ENCODE results near the gene MYO6. TPM values are rescaled to one million over a fixed set of nuclear protein-coding genes. Genes with fewer than 3 reads are reported as not detected.

Gene MYO6
- polyA plus RNA-seq, 1 experiment: 13.7 TPM

DNA sequence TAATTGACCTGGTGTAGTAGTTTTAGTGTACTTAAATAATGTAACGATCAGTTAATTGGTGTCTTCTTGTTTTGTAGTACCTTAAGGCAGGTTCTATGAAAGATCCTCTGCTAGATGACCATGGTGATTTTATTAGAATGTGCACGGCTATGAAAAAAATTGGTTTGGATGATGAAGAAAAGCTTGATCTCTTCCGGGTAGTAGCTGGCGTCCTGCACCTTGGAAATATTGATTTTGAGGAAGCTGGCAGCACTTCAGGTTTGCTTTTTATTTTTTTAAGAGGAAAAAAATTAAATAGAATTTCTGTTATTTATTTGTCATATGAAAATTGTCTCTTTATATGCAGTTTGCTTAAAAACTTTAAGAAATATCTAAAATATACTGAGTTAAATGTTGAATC lies 99.2 kb downstream of the MYO6 start:
- ChIA-PET CTCF (interaction anchor here (0.9 kb wide), 1 partner anchor 44 kb away, joined by 3 read pairs; no protein-coding TSS in a partner anchor), POLR2A (no interaction called here)
- Histone ChIP-seq H3K9me3 (ENCODE audit: control insufficient read depth, insufficient read depth, low read length) (no peaks in the 10 kb centered on the region), H3K4me3 (ENCODE audit: low read depth, low read length) (no peak overlapping the region), H3K27ac (ENCODE audit: low read depth, low read length) (no peak overlapping the region), H3K27me3 (ENCODE audit: control insufficient read depth, insufficient read depth, low read length) (no peaks in the 10 kb centered on the region)
- TF ChIP-seq, protein P1, sequence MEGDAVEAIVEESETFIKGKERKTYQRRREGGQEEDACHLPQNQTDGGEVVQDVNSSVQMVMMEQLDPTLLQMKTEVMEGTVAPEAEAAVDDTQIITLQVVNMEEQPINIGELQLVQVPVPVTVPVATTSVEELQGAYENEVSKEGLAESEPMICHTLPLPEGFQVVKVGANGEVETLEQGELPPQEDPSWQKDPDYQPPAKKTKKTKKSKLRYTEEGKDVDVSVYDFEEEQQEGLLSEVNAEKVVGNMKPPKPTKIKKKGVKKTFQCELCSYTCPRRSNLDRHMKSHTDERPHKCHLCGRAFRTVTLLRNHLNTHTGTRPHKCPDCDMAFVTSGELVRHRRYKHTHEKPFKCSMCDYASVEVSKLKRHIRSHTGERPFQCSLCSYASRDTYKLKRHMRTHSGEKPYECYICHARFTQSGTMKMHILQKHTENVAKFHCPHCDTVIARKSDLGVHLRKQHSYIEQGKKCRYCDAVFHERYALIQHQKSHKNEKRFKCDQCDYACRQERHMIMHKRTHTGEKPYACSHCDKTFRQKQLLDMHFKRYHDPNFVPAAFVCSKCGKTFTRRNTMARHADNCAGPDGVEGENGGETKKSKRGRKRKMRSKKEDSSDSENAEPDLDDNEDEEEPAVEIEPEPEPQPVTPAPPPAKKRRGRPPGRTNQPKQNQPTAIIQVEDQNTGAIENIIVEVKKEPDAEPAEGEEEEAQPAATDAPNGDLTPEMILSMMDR (IDR thresholded peaks at IDR 0.05; ENCODE audit: low read depth, low read length): no peak
- DNase-seq (ENCODE audit: low read depth, low spot score): no peak

DNA sequence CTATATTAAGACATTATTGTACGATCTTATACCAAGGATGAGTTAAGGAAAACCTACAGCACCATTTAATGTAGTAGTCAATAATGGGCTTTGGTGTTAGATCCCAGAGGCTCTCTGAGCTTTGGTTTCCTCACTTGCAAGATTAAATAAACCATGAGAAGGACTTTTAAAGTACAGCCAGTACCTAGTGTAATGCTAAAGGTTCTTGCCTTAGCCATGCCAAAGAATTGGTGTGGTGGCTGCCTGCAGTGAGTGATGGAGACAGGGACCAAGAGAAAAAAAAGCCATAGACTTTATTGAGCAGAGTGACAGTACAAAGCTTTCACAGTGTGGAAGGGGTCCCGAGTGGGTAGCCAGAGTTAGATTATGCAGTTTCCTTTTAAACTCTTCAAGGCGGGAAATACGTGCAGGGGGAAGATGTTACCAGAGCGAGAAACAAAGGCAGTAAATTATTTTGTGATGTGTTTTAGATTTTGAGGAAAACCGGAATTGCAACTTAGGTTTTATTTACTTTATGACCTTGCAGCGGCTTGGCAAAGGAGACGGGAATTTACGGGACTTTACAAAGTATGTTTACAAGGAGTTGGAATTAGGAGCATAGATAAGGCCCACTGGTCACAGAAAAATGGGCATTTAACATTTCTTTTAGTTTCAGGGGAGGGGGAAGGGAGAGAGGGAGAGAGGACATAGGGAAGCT lies 100.4 kb downstream of the MYO6 start:
- Histone ChIP-seq H3K27me3 (ENCODE audit: control insufficient read depth, insufficient read depth, low read length) (no peaks in the 10 kb centered on the region), H3K27ac (ENCODE audit: low read depth, low read length) (no peak overlapping the region), H3K4me3 (ENCODE audit: low read depth, low read length) (no peak overlapping the region), H3K9me3 (ENCODE audit: control insufficient read depth, insufficient read depth, low read length) (no peaks in the 10 kb centered on the region)
- no peak for DNase-seq (ENCODE audit: low read depth, low spot score)
- ChIA-PET CTCF (no interaction called here), POLR2A (no interaction called here)
- TF ChIP-seq, protein P1 (IDR thresholded peaks at IDR 0.05; ENCODE audit: low read depth, low read length): no peak

DNA sequence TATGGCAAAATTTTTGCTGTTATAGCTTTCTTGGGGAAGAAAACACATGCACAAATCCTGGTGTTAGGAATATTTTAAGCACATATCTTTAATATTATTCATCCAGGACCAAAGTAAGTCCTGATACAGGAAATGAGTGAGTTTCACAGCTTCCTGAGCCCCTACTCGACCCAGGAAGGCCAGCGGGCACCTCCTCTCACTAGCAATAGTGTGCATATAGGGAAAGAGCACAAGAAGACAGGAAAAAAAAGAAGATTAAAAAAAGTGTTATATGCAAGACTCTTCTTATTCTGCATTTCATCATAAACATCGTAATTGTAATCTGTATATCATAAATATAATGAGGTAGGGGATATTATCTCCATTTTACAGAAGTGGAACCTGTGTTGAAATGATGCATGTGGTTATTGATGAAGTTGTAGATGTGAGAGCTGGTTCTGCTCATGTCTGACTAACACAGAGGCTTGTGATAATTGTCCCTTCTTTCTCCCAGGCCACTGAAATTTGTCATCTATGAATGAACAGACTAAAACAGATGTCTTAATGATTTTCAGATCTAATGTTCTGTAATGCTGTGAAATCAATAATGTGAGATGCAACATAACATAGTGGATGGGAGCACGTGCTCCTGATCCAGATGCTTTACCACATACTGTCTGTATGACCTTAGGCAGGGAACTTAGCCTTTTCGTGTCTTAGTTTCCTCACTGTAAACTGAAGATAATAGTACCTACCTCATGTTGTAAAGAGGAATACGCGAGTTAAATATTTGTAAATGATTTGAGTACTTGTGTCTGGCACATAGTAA lies 101.2 kb downstream of the MYO6 start:
- TF ChIP-seq, protein P1 (IDR thresholded peaks at IDR 0.05; ENCODE audit: low read depth, low read length): no peak
- ChIA-PET CTCF (no interaction called here), POLR2A (no interaction called here)
- H3K27me3 ChIP-seq (ENCODE audit: control insufficient read depth, insufficient read depth, low read length): no peaks in the 10 kb centered on the region
- no peaks in the 10 kb centered on the region for H3K9me3 ChIP-seq (ENCODE audit: control insufficient read depth, insufficient read depth, low read length)
- H3K27ac ChIP-seq (ENCODE audit: low read depth, low read length): no peak overlapping the region
- DNase-seq (ENCODE audit: low read depth, low spot score): no peak
- no peak overlapping the region for H3K4me3 ChIP-seq (ENCODE audit: low read depth, low read length)

DNA sequence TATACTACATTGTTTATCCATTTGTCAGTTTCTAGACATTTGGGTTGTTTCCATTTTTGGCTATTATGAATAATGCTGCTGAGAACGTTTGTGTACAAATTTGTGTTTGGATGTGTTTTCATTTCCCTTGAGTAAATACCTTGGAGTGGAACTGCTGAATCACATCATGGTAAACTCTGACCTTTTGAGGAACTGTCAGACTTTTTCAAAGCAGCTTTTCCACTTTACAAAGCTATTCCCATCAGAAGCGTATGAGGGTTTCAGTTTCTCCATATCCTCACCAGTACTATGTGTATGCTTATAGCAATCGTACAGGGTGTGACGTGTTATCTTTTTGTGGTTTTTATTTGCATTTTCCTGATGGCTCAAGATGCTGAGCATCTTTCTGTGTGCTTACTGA lies 103.7 kb downstream of the MYO6 start:
- Histone ChIP-seq H3K27me3 (ENCODE audit: control insufficient read depth, insufficient read depth, low read length) (no peaks in the 10 kb centered on the region), H3K4me3 (ENCODE audit: low read depth, low read length) (no peak overlapping the region), H3K9me3 (ENCODE audit: control insufficient read depth, insufficient read depth, low read length) (no peaks in the 10 kb centered on the region), H3K27ac (ENCODE audit: low read depth, low read length) (no peak overlapping the region)
- POLR2A ChIA-PET: no interaction called here
- DNase-seq (ENCODE audit: low read depth, low spot score): no peak
- CTCF ChIA-PET: interaction anchor here (0.6 to 3.4 kb wide), 5 partner anchors 11 to 1583 kb away, joined by 3 to 23 read pairs (median 4); no protein-coding TSS in a partner anchor
- TF ChIP-seq, protein P1 (IDR thresholded peaks at IDR 0.05; ENCODE audit: low read depth, low read length): no peak

DNA sequence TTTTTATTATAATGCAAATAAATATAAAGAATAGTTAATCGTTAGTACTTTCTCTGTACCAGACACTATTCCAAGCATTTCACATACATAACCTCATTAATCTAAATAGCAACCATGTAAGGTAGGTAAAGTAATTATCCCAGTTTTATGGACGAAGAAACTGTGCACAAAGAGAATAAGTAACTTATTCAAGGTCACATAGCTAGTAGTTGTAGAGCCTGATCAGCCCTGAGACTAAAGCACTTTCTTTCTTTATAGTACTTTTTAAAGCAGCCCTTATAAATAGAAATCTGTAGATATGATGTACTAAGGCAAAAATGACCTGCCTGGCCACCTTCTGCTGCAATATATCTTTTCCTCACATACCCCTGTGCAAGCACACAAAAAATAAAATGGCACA lies 104.8 kb downstream of the MYO6 start:
- Histone ChIP-seq H3K27me3 (ENCODE audit: control insufficient read depth, insufficient read depth, low read length) (no peaks in the 10 kb centered on the region), H3K4me3 (ENCODE audit: low read depth, low read length) (no peak overlapping the region), H3K27ac (ENCODE audit: low read depth, low read length) (no peak overlapping the region), H3K9me3 (ENCODE audit: control insufficient read depth, insufficient read depth, low read length) (no peaks in the 10 kb centered on the region)
- ChIA-PET CTCF (interaction anchor here (1.1 to 3.4 kb wide), 5 partner anchors 8 to 80 kb away, joined by 4 to 23 read pairs (median 8); no protein-coding TSS in a partner anchor), POLR2A (no interaction called here)
- DNase-seq (ENCODE audit: low read depth, low spot score): no peak
- TF ChIP-seq, protein P1 (IDR thresholded peaks at IDR 0.05; ENCODE audit: low read depth, low read length): no peak
